Loucy (cell line): ENCODE results near the gene AGAP1.

Source experiments
- H2AFZ ChIP-seq: fragments of 200-600 bp; sonication (generic); 2 replicates; pipeline ENCODE4 v1.6.0; 2016; ENCODE audit warnings: antibody characterized with exemption, mild to moderate bottlenecking, low read length, moderate library complexity
- H3F3A ChIP-seq: fragments of 200-600 bp; 2 replicates; pipeline ENCODE4 v1.6.0; 2016; ENCODE audit warnings: antibody characterized with exemption, low read depth, mild to moderate bottlenecking
- H3K27me3 ChIP-seq: fragments of 200-600 bp; sonication (generic); 2 replicates; pipeline ENCODE4 v1.6.1; 2014; ENCODE audit warnings: low read length, mild to moderate bottlenecking; ENCODE audit not compliant: insufficient read depth, poor library complexity, severe bottlenecking
- H3K36me3 ChIP-seq: fragments of 200-600 bp; sonication (generic); 2 replicates; pipeline ENCODE4 v1.6.1; 2016; ENCODE audit warnings: low read length; ENCODE audit not compliant: insufficient read depth
- H3K4me1 ChIP-seq: fragments of 200-600 bp; sonication (generic); 2 replicates; pipeline ENCODE4 v1.5.1; 2014; ENCODE audit warnings: low read length, mild to moderate bottlenecking; ENCODE audit not compliant: insufficient read depth, poor library complexity, severe bottlenecking
- H3K4me2 ChIP-seq: fragments of 200-600 bp; sonication (generic); 2 replicates; pipeline ENCODE4 v1.6.0; 2014; ENCODE audit warnings: antibody characterized with exemption, low read length, low read depth, mild to moderate bottlenecking; ENCODE audit not compliant: poor library complexity, severe bottlenecking
- H3K4me3 ChIP-seq: fragments of 200-600 bp; sonication (generic); 2 replicates; pipeline ENCODE4 v1.5.1; 2014; ENCODE audit warnings: low read length, mild to moderate bottlenecking, mixed read lengths; ENCODE audit not compliant: poor library complexity, severe bottlenecking
- H3K79me2 ChIP-seq: fragments of 200-600 bp; sonication (generic); 2 replicates; pipeline ENCODE4 v1.6.1; 2014; ENCODE audit warnings: low read length; ENCODE audit not compliant: insufficient read depth
- H3K9ac ChIP-seq: fragments of 200-600 bp; sonication (generic); 2 replicates; pipeline ENCODE4 v1.6.0; 2014; ENCODE audit warnings: mild to moderate bottlenecking, low read depth, low read length, moderate library complexity; ENCODE audit not compliant: poor library complexity, severe bottlenecking
- H3K9me2 ChIP-seq: fragments of 200-600 bp; sonication (generic); replicated peaks from 2 replicates; pipeline ENCODE4 v1.6.1; 2016; ENCODE audit warnings: low read depth, low read length, mixed read lengths
- H3K9me3 ChIP-seq: fragments of 200-600 bp; sonication (generic); 2 replicates; pipeline ENCODE4 v1.6.1; 2014; ENCODE audit warnings: mild to moderate bottlenecking, antibody characterized with exemption, low read length, low read depth; ENCODE audit not compliant: insufficient read depth
- H4K20me1 ChIP-seq: fragments of 200-600 bp; sonication (generic); 2 replicates; pipeline ENCODE4 v1.6.0; 2014; ENCODE audit warnings: antibody characterized with exemption, low read length, mild to moderate bottlenecking; ENCODE audit not compliant: insufficient read depth, poor library complexity, severe bottlenecking
- EZH2phosphoT487 ChIP-seq: fragments of 200-600 bp; IDR thresholded peaks from 2 replicates; pipeline ENCODE4 v1.6.1; 2018; ENCODE audit warnings: antibody characterized with exemption, mild to moderate bottlenecking, moderate library complexity, borderline replicate concordance
- TF ChIP-seq, protein P1 (sequence below): fragments of 200-600 bp; sonication (generic); conservative IDR thresholded peaks from 2 replicates; pipeline ENCODE4 v1.5.1; 2014; ENCODE audit warnings: mild to moderate bottlenecking, antibody characterized with exemption, low read length

The AGAP1 gene

DNA sequence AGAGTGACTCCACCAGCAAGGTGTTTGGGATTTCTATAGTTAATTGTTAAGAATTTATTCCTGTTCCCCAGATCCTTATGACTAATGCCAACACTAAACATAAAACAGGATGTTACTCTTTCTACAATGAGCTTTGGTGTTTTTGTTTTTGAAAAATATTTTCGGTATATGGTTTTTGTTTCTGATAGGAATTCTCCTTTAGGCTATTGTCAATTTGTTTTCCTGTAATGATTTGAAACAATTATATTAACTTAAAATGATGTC is 182.6 kb downstream of the AGAP1 start:
- H3K4me3 ChIP-seq, result peak overlapping the region; percentile 24
- no peaks in the 10 kb centered on the region for H3F3A ChIP-seq
- H3K36me3 ChIP-seq, result no peaks in the 10 kb centered on the region
- TF ChIP-seq, protein P1, sequence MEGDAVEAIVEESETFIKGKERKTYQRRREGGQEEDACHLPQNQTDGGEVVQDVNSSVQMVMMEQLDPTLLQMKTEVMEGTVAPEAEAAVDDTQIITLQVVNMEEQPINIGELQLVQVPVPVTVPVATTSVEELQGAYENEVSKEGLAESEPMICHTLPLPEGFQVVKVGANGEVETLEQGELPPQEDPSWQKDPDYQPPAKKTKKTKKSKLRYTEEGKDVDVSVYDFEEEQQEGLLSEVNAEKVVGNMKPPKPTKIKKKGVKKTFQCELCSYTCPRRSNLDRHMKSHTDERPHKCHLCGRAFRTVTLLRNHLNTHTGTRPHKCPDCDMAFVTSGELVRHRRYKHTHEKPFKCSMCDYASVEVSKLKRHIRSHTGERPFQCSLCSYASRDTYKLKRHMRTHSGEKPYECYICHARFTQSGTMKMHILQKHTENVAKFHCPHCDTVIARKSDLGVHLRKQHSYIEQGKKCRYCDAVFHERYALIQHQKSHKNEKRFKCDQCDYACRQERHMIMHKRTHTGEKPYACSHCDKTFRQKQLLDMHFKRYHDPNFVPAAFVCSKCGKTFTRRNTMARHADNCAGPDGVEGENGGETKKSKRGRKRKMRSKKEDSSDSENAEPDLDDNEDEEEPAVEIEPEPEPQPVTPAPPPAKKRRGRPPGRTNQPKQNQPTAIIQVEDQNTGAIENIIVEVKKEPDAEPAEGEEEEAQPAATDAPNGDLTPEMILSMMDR, result no peak
- no peak for TF ChIP-seq EZH2phosphoT487
- H3K79me2 ChIP-seq, result peaks cover 87% of the 10 kb centered on the region
- no peaks in the 10 kb centered on the region for H3K27me3 ChIP-seq
- no peaks in the 10 kb centered on the region for H3K9me2 ChIP-seq
- H3K4me1 ChIP-seq, result peaks cover 28% of the 10 kb centered on the region
- no peak overlapping the region for H2AFZ ChIP-seq
- peak overlapping the region; percentile 28 for H3K4me2 ChIP-seq
- H3K9me3 ChIP-seq, result no peaks in the 10 kb centered on the region
- H4K20me1 ChIP-seq, result no peaks in the 10 kb centered on the region
- H3K9ac ChIP-seq, result no peak overlapping the region

GRCh38 chr2:235677276-235677788 is 183.5 kb downstream of the AGAP1 start:
- Histone ChIP-seq H3K9me2 (no peaks in the 10 kb centered on the region), H3K4me1 (peaks cover 22% of the 10 kb centered on the region), H3K9ac (no peak overlapping the region), H3K27me3 (no peaks in the 10 kb centered on the region), H3K4me2 (peak overlapping the region; percentile 28), H3K36me3 (no peaks in the 10 kb centered on the region), H2AFZ (no peak overlapping the region), H3K4me3 (no peak overlapping the region), H4K20me1 (no peaks in the 10 kb centered on the region), H3K79me2 (peaks cover 86% of the 10 kb centered on the region), H3F3A (no peaks in the 10 kb centered on the region), H3K9me3 (no peaks in the 10 kb centered on the region)
- no peak for TF ChIP-seq EZH2phosphoT487
- TF ChIP-seq, protein P1, result no peak

GRCh38 chr2:235677937-235678336 is 184.1 kb downstream of the AGAP1 start:
- Histone ChIP-seq H3K36me3 (no peaks in the 10 kb centered on the region), H3K79me2 (peaks cover 86% of the 10 kb centered on the region), H3K9ac (no peak overlapping the region), H3K9me2 (no peaks in the 10 kb centered on the region), H2AFZ (no peak overlapping the region), H3K27me3 (no peaks in the 10 kb centered on the region), H3K4me2 (peak overlapping the region; percentile 13), H3K4me3 (no peak overlapping the region), H3F3A (no peaks in the 10 kb centered on the region), H4K20me1 (no peaks in the 10 kb centered on the region), H3K9me3 (no peaks in the 10 kb centered on the region), H3K4me1 (peaks cover 22% of the 10 kb centered on the region)
- no peak for TF ChIP-seq EZH2phosphoT487
- TF ChIP-seq, protein P1, result no peak
